Karpas-422 (cell line): ENCODE results near the gene PICK1. TPM values are rescaled to one million over a fixed set of nuclear protein-coding genes. Genes with fewer than 3 reads are reported as not detected.
"Not testable (repeated sequence)": the region's sequence is repeated elsewhere in the genome, so short reads cannot be mapped to it uniquely, and the experiment has no call there.

Source experiments
- DNase-seq: peaks from one replicate; pipeline ENCODE4 v3.0.0-alpha.2; 2015
- H2AFZ ChIP-seq: fragments of 200-600 bp; sonication (generic); 2 replicates; pipeline ENCODE4 v1.6.1; 2014; ENCODE audit warnings: antibody characterized with exemption, low read length, mixed read lengths
- H3K27ac ChIP-seq: fragments of 200-600 bp; sonication (generic); 2 replicates; pipeline ENCODE4 v1.5.1; 2014; ENCODE audit warnings: mild to moderate bottlenecking, low read length, moderate library complexity
- H3K27me3 ChIP-seq: fragments of 200-600 bp; sonication (generic); 2 replicates; pipeline ENCODE4 v1.6.1; 2014; ENCODE audit warnings: low read length, mixed read lengths
- H3K36me3 ChIP-seq: fragments of 200-600 bp; sonication (generic); 2 replicates; pipeline ENCODE4 v1.6.1; 2014; ENCODE audit warnings: low read length, mixed read lengths; ENCODE audit not compliant: insufficient read depth
- H3K4me1 ChIP-seq: fragments of 200-600 bp; sonication (generic); 2 replicates; pipeline ENCODE4 v1.6.1; 2014; ENCODE audit warnings: mild to moderate bottlenecking, low read length, mixed read lengths
- H3K4me2 ChIP-seq: fragments of 200-600 bp; sonication (generic); 2 replicates; pipeline ENCODE4 v1.6.1; 2014; ENCODE audit warnings: low read length, low read depth, mild to moderate bottlenecking; ENCODE audit not compliant: poor library complexity, severe bottlenecking
- H3K4me3 ChIP-seq: fragments of 200-600 bp; sonication (generic); 2 replicates; pipeline ENCODE4 v1.5.1; 2014; ENCODE audit warnings: mild to moderate bottlenecking, antibody characterized with exemption, low read length, mixed read lengths
- H3K79me2 ChIP-seq: fragments of 200-600 bp; sonication (generic); 2 replicates; pipeline ENCODE4 v1.6.1; 2014; ENCODE audit warnings: mild to moderate bottlenecking, low read length, mixed read lengths
- H3K9ac ChIP-seq: fragments of 200-600 bp; sonication (generic); 2 replicates; pipeline ENCODE4 v1.6.0; 2014; ENCODE audit warnings: low read length
- H3K9me2 ChIP-seq: fragments of 200-600 bp; sonication (generic), shearing (Covaris generic); replicated peaks from 2 replicates; pipeline ENCODE4 v1.6.0; 2014; ENCODE audit warnings: mild to moderate bottlenecking, low read length, moderate library complexity; ENCODE audit not compliant: insufficient read depth
- H3K9me3 ChIP-seq: fragments of 300-700, 200-600 bp; sonication (generic); 2 replicates; pipeline ENCODE4 v1.6.1; 2014; ENCODE audit warnings: low read length, mixed read lengths
- H4K20me1 ChIP-seq: fragments of 200-600 bp; sonication (generic); 2 replicates; pipeline ENCODE4 v1.6.1; 2014; ENCODE audit warnings: mild to moderate bottlenecking, antibody characterized with exemption, low read length, low read depth; ENCODE audit not compliant: insufficient read depth
- total RNA-seq: library from RNA; depleted of rRNA; stranded (reverse); fragments of >200 nt; shearing (Covaris generic); gene quantifications from 2 replicates; pipeline ENCODE4 v1.2.3, GENCODE V29; 2014; ENCODE audit warnings: low replicate concordance

The PICK1 gene
- total RNA-seq, 1 experiment from 2014 or later = 11.0 TPM

GRCh38 chr22:38075105-38075825, 18.1 kb downstream of the PICK1 start:
- H3K4me2 ChIP-seq = no peak overlapping the region
- H4K20me1 ChIP-seq = no peaks in the 10 kb centered on the region
- H3K27me3 ChIP-seq = no peaks in the 10 kb centered on the region
- no peaks in the 10 kb centered on the region for H3K9me3 ChIP-seq
- H3K27ac ChIP-seq = no peak overlapping the region
- DNase-seq = no peak
- H3K9ac ChIP-seq = no peak overlapping the region
- H3K36me3 ChIP-seq = no peaks in the 10 kb centered on the region
- H3K4me1 ChIP-seq = no peaks in the 10 kb centered on the region
- H3K9me2 ChIP-seq = no peaks in the 10 kb centered on the region
- H3K4me3 ChIP-seq = no peak overlapping the region
- no peaks in the 10 kb centered on the region for H3K79me2 ChIP-seq
- no peak overlapping the region for H2AFZ ChIP-seq

DNA sequence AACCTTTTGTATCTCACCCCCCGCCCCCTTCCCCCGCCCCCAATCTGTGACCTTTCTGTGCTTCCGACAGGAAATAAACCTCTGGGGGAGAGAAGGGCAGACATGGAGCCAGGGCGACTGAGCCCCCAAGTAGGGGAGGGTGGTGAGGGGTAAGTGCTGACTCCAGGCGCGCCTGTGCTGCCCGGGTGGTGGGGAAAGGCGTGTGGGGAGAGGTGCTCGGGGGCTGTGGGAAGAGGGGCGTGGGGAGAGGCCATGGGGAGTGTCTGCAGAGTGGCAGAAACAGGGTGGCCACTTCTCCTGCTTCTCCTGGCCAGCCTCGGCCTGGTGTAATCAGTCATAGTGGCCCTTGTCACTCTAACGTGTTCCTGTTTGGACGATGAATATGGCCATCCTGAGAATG, 18.8 kb downstream of the PICK1 start:
- H3K79me2 ChIP-seq = no peaks in the 10 kb centered on the region
- no peaks in the 10 kb centered on the region for H3K4me1 ChIP-seq
- no peak overlapping the region for H3K4me3 ChIP-seq
- no peak overlapping the region for H3K9ac ChIP-seq
- H3K9me2 ChIP-seq = no peaks in the 10 kb centered on the region
- no peaks in the 10 kb centered on the region for H4K20me1 ChIP-seq
- H3K9me3 ChIP-seq = no peaks in the 10 kb centered on the region
- DNase-seq = no peak
- no peak overlapping the region for H3K27ac ChIP-seq
- no peak overlapping the region for H3K4me2 ChIP-seq
- H3K27me3 ChIP-seq = no peaks in the 10 kb centered on the region
- no peaks in the 10 kb centered on the region for H3K36me3 ChIP-seq
- no peak overlapping the region for H2AFZ ChIP-seq

DNA sequence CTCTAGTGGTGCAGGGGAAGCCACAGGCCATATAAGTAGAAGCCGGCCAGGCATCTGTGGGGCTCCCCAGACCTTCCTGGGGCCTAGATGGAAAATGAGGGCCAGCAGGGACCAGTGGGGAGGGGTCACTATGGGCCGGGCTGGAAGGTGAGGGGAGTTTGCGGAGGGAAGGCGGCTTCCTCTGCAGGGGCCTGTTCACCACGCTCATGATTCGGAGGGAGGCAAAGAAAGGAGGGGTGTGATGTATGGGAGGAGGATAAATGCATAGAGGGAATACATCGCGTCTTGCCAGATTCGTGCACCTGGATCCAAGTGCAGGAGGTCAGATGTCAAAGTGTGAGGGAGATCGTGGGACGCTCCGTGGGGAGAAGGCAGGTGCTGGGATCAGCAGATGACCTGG, 19.9 kb downstream of the PICK1 start:
- Histone ChIP-seq H3K9ac (no peak overlapping the region), H3K27ac (no peak overlapping the region), H3K79me2 (no peaks in the 10 kb centered on the region), H3K36me3 (no peaks in the 10 kb centered on the region), H3K4me2 (no peak overlapping the region), H2AFZ (no peak overlapping the region), H3K27me3 (no peaks in the 10 kb centered on the region), H3K9me3 (no peaks in the 10 kb centered on the region), H4K20me1 (no peaks in the 10 kb centered on the region), H3K4me1 (no peaks in the 10 kb centered on the region), H3K4me3 (no peak overlapping the region), H3K9me2 (no peaks in the 10 kb centered on the region)
- no peak for DNase-seq

- no peaks in the 10 kb centered on the region for H3K79me2 ChIP-seq
- no peaks in the 10 kb centered on the region for H3K9me3 ChIP-seq
- H3K4me2 ChIP-seq = no peak overlapping the region
- no peak overlapping the region for H3K9ac ChIP-seq
- no peak overlapping the region for H2AFZ ChIP-seq
- DNase-seq = no peak
- no peak overlapping the region for H3K27ac ChIP-seq
- no peaks in the 10 kb centered on the region for H4K20me1 ChIP-seq
- no peaks in the 10 kb centered on the region for H3K36me3 ChIP-seq
- no peaks in the 10 kb centered on the region for H3K9me2 ChIP-seq
- H3K27me3 ChIP-seq = no peaks in the 10 kb centered on the region
- H3K4me1 ChIP-seq = no peaks in the 10 kb centered on the region
- H3K4me3 ChIP-seq = no peak overlapping the region
Measured at GRCh38 chr22:38077595-38077994, 20.4 kb downstream of the PICK1 start.

DNA sequence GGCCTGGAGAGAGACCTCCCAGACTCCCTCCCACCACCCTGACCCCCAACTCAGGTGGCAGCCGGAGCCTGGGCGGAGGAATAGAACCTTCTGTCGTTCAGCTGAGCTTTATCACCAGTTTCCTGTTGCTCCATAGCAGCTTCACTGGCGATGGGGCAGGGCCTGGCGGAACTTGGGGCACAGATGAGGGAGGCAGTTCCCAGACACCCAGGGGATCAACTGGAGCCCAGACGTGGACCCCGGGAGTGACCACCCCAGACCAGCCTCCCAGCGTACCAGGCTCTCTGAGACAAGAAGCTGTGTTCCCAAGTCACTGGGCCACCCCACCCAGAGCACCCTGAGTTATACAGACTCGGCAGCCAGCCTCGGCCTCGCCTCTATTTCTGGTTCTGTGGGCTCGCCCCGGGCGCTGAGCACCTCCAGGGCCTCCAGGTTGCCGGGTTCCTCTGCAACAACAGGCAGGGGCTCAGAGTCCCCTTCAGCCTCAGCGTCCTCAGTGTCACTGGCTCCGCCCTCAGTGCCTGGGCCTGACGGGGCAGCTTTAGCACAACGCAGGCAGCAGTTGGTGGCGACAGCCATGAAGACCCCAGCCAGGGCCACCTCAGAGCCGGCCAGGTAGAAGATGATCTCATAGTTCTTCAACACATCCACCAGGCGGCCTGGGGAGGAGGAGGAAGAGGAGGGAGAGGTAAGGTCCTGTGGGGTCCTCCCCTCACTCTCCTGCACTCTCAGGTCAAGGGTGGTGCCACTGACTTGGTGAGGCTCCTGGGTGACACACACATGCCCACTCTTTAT, 21.0 kb downstream of the PICK1 start:
- Histone ChIP-seq H3K4me2 (no peak overlapping the region), H3K27ac (no peak overlapping the region), H3K27me3 (no peaks in the 10 kb centered on the region), H3K4me1 (no peaks in the 10 kb centered on the region), H3K9me3 (no peaks in the 10 kb centered on the region), H3K36me3 (no peaks in the 10 kb centered on the region), H2AFZ (no peak overlapping the region), H3K79me2 (no peaks in the 10 kb centered on the region), H3K9ac (no peak overlapping the region), H4K20me1 (no peaks in the 10 kb centered on the region), H3K4me3 (no peak overlapping the region), H3K9me2 (no peaks in the 10 kb centered on the region)
- DNase-seq = no peak

DNA sequence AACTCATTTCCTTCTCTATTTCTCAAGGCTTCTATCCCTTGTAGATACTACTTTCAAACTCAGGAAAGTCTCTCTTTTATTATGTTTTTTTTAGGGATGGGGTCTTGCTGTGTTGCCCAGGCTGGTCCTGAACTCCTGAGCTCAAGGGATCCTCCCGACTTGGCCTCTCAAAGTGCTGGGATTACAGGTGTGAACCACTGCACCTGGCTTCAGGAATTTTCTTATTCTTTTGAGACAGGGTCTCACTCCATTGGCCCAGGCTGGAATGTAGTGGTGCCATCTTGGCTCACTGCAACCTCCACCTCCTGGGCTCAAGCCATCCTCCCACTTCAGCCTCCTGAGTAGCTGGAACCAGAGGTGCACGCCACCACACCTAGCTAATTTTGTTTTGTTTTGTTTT, 22.0 kb downstream of the PICK1 start:
- not testable (repeated sequence) for H3K4me2 ChIP-seq, H4K20me1 ChIP-seq, H3K27me3 ChIP-seq, H3K4me3 ChIP-seq, DNase-seq, H3K9me3 ChIP-seq, H3K27ac ChIP-seq, H3K9ac ChIP-seq, H2AFZ ChIP-seq, H3K9me2 ChIP-seq, H3K4me1 ChIP-seq, H3K79me2 ChIP-seq, H3K36me3 ChIP-seq

GRCh38 chr22:38079804-38080203, 22.6 kb downstream of the PICK1 start:
- DNase-seq = no peak

DNA sequence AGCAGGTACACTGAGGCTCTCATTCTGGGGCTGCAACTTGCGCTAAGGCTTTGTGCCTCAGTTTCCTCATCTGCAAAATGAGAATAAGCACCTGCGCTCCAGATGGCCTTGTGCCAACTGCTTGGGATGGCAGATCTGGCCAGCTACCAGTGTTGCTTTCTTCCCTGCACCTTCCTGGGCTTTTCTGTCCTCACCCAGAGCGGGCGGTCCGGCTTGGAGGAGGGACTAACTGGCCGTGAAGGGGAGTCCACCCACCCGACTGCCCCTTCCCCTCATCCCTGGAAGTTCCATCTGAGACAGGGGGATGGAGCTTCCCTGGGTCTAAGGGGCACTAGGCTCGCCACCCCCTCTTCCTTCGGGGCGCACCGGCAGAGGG, 23.3 kb downstream of the PICK1 start:
- no peak overlapping the region for H3K4me3 ChIP-seq
- no peak overlapping the region for H3K4me2 ChIP-seq

More at GRCh38 chr22:38079804-38080203, 22.6 kb downstream of the PICK1 start:
- Histone ChIP-seq H3K4me3 (no peak overlapping the region), H3K36me3 (no peaks in the 10 kb centered on the region), H2AFZ (no peak overlapping the region), H3K27me3 (no peaks in the 10 kb centered on the region), H3K79me2 (no peaks in the 10 kb centered on the region), H3K9me3 (no peaks in the 10 kb centered on the region), H3K4me2 (no peak overlapping the region), H3K9ac (no peak overlapping the region), H3K4me1 (no peaks in the 10 kb centered on the region), H4K20me1 (no peaks in the 10 kb centered on the region), H3K9me2 (no peaks in the 10 kb centered on the region), H3K27ac (no peak overlapping the region)

More for the DNA sequence above, 23.3 kb downstream of the PICK1 start:
- H3K4me1 ChIP-seq = no peaks in the 10 kb centered on the region
- DNase-seq = no peak
- no peaks in the 10 kb centered on the region for H3K9me3 ChIP-seq
- no peaks in the 10 kb centered on the region for H4K20me1 ChIP-seq
- H3K27ac ChIP-seq = no peak overlapping the region
- H3K27me3 ChIP-seq = no peaks in the 10 kb centered on the region
- H3K9ac ChIP-seq = no peak overlapping the region
- no peaks in the 10 kb centered on the region for H3K9me2 ChIP-seq
- H3K79me2 ChIP-seq = no peaks in the 10 kb centered on the region
- no peak overlapping the region for H2AFZ ChIP-seq
- H3K36me3 ChIP-seq = no peaks in the 10 kb centered on the region
